Activated gamma-delta T cell treated with Interleukin-2 at 50 U/mL for 16 hours (primary cell): Measurements from ENCODE around the gene MDK.
A peak's percentile ranks its signal among the peaks of the same experiment; 100 is the strongest.

ENCODE experiments used
- DNase-seq: peaks from one replicate; pipeline ENCODE4 v3.0.0-alpha.2; 2020

MDK gene

GRCh38 chr11:46383974-46384701 lies 2.7 kb downstream of the MDK start:
- no peak for DNase-seq

GRCh38 chr11:46385169-46386004 lies 3.9 kb downstream of the MDK start:
- no peak for DNase-seq

GRCh38 chr11:46386005-46386578 lies 4.6 kb downstream of the MDK start:
- DNase-seq = no peak

- DNase-seq = no peak
Measured at GRCh38 chr11:46386674-46387073, 5.2 kb downstream of the MDK start.

GRCh38 chr11:46387456-46387855 lies 6.0 kb downstream of the MDK start:
- DNase-seq = no peak

GRCh38 chr11:46387919-46388618 lies 6.6 kb downstream of the MDK start:
- DNase-seq = no peak

- DNase-seq = no peak
Measured at GRCh38 chr11:46388619-46389449, 7.4 kb downstream of the MDK start.

- DNase-seq = no peak
Measured at GRCh38 chr11:46389450-46390330, 8.2 kb downstream of the MDK start.

GRCh38 chr11:46390331-46391171 lies 9.1 kb downstream of the MDK start:
- DNase-seq = no peak

GRCh38 chr11:46391186-46391577 lies 9.7 kb downstream of the MDK start:
- DNase-seq = no peak

- no peak for DNase-seq
Measured at GRCh38 chr11:46391578-46392420, 10.3 kb downstream of the MDK start, which contains the start of gene CHRM4. TSS of gene CHRM4 (minus strand) at chr11:46391776. CDS start at chr11:46386557, 5,219 bp downstream.

- DNase-seq = peak; percentile 77
Measured at GRCh38 chr11:46392421-46393230, 11.2 kb downstream of the MDK start.

GRCh38 chr11:46393231-46393616 lies 11.8 kb downstream of the MDK start:
- no peak for DNase-seq

GRCh38 chr11:46393759-46394158 lies 12.3 kb downstream of the MDK start:
- DNase-seq = no peak

GRCh38 chr11:46397526-46397925 lies 16.1 kb downstream of the MDK start:
- DNase-seq = no peak

- no peak for DNase-seq
Measured at GRCh38 chr11:46402957-46403902, 21.8 kb downstream of the MDK start.

- DNase-seq = no peak
Measured at GRCh38 chr11:46404476-46405017, 23.1 kb downstream of the MDK start.
